ENCODE results near the gene PHEX.

The PHEX gene

DNA sequence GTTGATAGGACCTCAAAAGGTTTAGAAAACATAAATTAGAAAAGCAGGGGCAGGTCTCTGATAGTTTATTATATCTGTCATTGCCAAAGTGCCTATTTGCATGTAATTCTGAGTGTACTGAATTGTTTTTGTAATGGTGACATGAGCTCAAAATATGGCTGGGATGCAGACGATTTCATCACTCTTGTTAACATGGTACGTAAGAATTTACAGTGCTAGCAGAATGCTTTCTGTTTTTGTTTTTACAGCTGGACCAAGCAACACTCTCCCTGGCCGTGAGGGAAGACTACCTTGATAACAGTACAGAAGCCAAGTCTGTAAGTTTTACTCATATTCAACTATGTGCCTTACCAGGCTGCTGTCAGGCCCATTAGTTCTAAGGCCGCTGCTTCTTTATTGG, 58.1 kb downstream of the PHEX start:
- H2AK5ac ChIP-seq (ENCODE audit: low read length), result no peak overlapping the region
- peak; percentile 61 to 89 for DNase-seq
- no peaks in the 10 kb centered on the region for H3K36me3 ChIP-seq (ENCODE audit: control insufficient read depth in 1 of 2, insufficient read depth in 2 of 2, low read length in 2 of 2)
- no peak overlapping the region for H3K4ac ChIP-seq (ENCODE audit: low read depth, low read length)
- no peak overlapping the region for H2BK120ac ChIP-seq (ENCODE audit: insufficient read depth, low read length, poor library complexity)
- WGBS (ENCODE audit: extremely low coverage, insufficient coverage, insufficient read length), result no CpG with 5 or more reads among the region's 4 CpGs
- no peak overlapping the region for H2AFZ ChIP-seq (ENCODE audit: insufficient read depth, low read length, poor library complexity)
- H3K27me3 ChIP-seq (ENCODE audit: insufficient read depth, low read length), result no peaks in the 10 kb centered on the region
- no peak overlapping the region for H3K9ac ChIP-seq (ENCODE audit: low read length)
- H2BK5ac ChIP-seq (ENCODE audit: low read depth, low read length, poor library complexity), result no peak overlapping the region
- H3K27ac ChIP-seq (ENCODE audit: low read depth, low read length), result no peak overlapping the region
- peaks cover 3% of the 10 kb centered on the region for H3K79me1 ChIP-seq (ENCODE audit: low read length)
- no peaks in the 10 kb centered on the region for H3K79me2 ChIP-seq (ENCODE audit: control insufficient read depth, insufficient read depth, low read length, poor library complexity)
- no peaks in the 10 kb centered on the region for H3K9me3 ChIP-seq (ENCODE audit: insufficient read depth, low read depth, low read length)
- no peak overlapping the region for H3K4me3 ChIP-seq (ENCODE audit: low read depth, low read length)
- H4K8ac ChIP-seq (ENCODE audit: low read depth, low read length), result no peak overlapping the region
- H3K4me1 ChIP-seq (ENCODE audit: control insufficient read depth in 1 of 2, insufficient read depth in 2 of 2, low read length in 2 of 2), result peaks cover 0 to 3% of the 10 kb centered on the region in 2 experiments
- H3K4me2 ChIP-seq (ENCODE audit: low read length), result no peak overlapping the region
- no peak overlapping the region for H3K18ac ChIP-seq (ENCODE audit: low read length)
- H3K23ac ChIP-seq (ENCODE audit: low read length), result no peak overlapping the region
- H4K12ac ChIP-seq (ENCODE audit: low read depth, low read length), result no peak overlapping the region
- no peak overlapping the region for H2BK12ac ChIP-seq (ENCODE audit: low read length)
- H3K14ac ChIP-seq (ENCODE audit: low read length), result no peak overlapping the region
- no peak overlapping the region for H4K91ac ChIP-seq (ENCODE audit: low read depth, low read length)

DNA sequence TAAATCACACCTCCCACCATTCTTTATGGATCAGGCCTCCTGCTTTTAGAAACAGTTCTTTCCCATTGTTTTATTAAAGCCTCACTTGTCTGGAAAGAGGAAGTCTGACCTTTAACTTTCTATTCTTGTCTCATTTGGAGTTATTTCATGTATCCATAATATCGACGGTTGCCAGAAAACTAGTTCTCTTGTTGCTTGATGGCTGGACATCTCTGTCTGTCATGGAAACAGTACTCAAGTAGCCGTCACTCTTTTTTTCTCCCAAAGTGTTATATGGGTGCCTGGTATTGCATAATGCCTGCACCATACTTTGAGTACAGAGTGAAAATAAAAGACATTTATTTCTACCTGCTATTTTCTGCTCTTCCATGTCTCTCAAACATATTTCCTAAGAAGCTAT, 61.4 kb downstream of the PHEX start:
- Histone ChIP-seq H2BK120ac (ENCODE audit: insufficient read depth, low read length, poor library complexity) (no peak overlapping the region), H3K23ac (ENCODE audit: low read length) (no peak overlapping the region), H3K4me2 (ENCODE audit: low read length) (no peak overlapping the region), H3K4ac (ENCODE audit: low read depth, low read length) (no peak overlapping the region), H2AK5ac (ENCODE audit: low read length) (no peak overlapping the region), H3K4me1 (ENCODE audit: control insufficient read depth in 1 of 2, insufficient read depth in 2 of 2, low read length in 2 of 2) (peaks cover 7 to 8% of the 10 kb centered on the region in 2 experiments), H3K79me1 (ENCODE audit: low read length) (peaks cover 6% of the 10 kb centered on the region), H3K79me2 (ENCODE audit: control insufficient read depth, insufficient read depth, low read length, poor library complexity) (no peaks in the 10 kb centered on the region), H4K8ac (ENCODE audit: low read depth, low read length) (no peak overlapping the region), H3K27ac (ENCODE audit: low read depth, low read length) (no peak overlapping the region), H3K27me3 (ENCODE audit: insufficient read depth, low read length) (no peaks in the 10 kb centered on the region), H2BK12ac (ENCODE audit: low read length) (no peak overlapping the region), H3K4me3 (ENCODE audit: low read depth, low read length) (no peak overlapping the region), H3K9me3 (ENCODE audit: insufficient read depth, low read depth, low read length) (no peaks in the 10 kb centered on the region), H3K14ac (ENCODE audit: low read length) (no peak overlapping the region), H3K18ac (ENCODE audit: low read length) (no peak overlapping the region), H3K9ac (ENCODE audit: low read length) (no peak overlapping the region), H4K12ac (ENCODE audit: low read depth, low read length) (no peak overlapping the region), H2AFZ (ENCODE audit: insufficient read depth, low read length, poor library complexity) (no peak overlapping the region), H4K91ac (ENCODE audit: low read depth, low read length) (no peak overlapping the region), H3K36me3 (ENCODE audit: control insufficient read depth in 1 of 2, insufficient read depth in 2 of 2, low read length in 2 of 2) (no peaks in the 10 kb centered on the region), H2BK5ac (ENCODE audit: low read depth, low read length, poor library complexity) (no peak overlapping the region)
- no peak for DNase-seq
- WGBS (ENCODE audit: extremely low coverage, insufficient coverage, insufficient read length), result no CpG with 5 or more reads among the region's 3 CpGs

DNA sequence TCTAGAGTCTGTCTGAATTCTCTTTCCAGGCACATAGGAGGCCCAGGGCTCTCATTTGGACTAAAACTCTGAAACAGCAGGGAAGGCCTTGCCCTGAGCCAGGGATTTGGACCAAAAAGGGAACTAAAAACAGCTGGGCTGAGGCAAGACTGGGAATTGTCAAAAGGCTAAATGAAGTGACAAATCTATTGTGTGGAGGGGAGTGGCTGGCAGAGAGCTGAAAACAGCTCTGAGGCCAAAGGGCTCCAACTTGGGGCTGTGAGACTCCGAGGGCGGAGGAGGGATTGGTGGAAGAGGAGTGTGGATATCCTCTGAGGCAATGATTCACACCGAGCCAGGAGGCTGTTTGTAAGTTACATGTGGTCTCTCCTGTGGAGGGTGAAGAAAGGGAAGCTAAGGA, 63.2 kb downstream of the PHEX start:
- H3K4me3 ChIP-seq (ENCODE audit: low read depth, low read length), result no peak overlapping the region
- peak overlapping the region; percentile 40 for H2BK12ac ChIP-seq (ENCODE audit: low read length)
- peak overlapping the region; percentile 77 for H3K27ac ChIP-seq (ENCODE audit: low read depth, low read length)
- H3K36me3 ChIP-seq (ENCODE audit: control insufficient read depth in 1 of 2, insufficient read depth in 2 of 2, low read length in 2 of 2), result no peaks in the 10 kb centered on the region
- H4K12ac ChIP-seq (ENCODE audit: low read depth, low read length), result no peak overlapping the region
- H3K4ac ChIP-seq (ENCODE audit: low read depth, low read length), result no peak overlapping the region
- no peaks in the 10 kb centered on the region for H3K9me3 ChIP-seq (ENCODE audit: insufficient read depth, low read depth, low read length)
- no peak for DNase-seq
- H3K9ac ChIP-seq (ENCODE audit: low read length), result no peak overlapping the region
- H3K79me1 ChIP-seq (ENCODE audit: low read length), result peaks cover 6% of the 10 kb centered on the region
- peak overlapping the region; percentile 44 for H3K14ac ChIP-seq (ENCODE audit: low read length)
- peak overlapping the region; percentile 40 for H2BK5ac ChIP-seq (ENCODE audit: low read depth, low read length, poor library complexity)
- no peak overlapping the region for H2AFZ ChIP-seq (ENCODE audit: insufficient read depth, low read length, poor library complexity)
- no peak overlapping the region for H3K4me2 ChIP-seq (ENCODE audit: low read length)
- no peak overlapping the region for H2AK5ac ChIP-seq (ENCODE audit: low read length)
- H3K18ac ChIP-seq (ENCODE audit: low read length), result no peak overlapping the region
- H3K23ac ChIP-seq (ENCODE audit: low read length), result no peak overlapping the region
- WGBS (ENCODE audit: extremely low coverage, insufficient coverage, insufficient read length), result no CpG with 5 or more reads among the region's 3 CpGs
- no peak overlapping the region for H4K8ac ChIP-seq (ENCODE audit: low read depth, low read length)
- H4K91ac ChIP-seq (ENCODE audit: low read depth, low read length), result peak overlapping the region; percentile 37
- H3K79me2 ChIP-seq (ENCODE audit: control insufficient read depth, insufficient read depth, low read length, poor library complexity), result no peaks in the 10 kb centered on the region
- H3K27me3 ChIP-seq (ENCODE audit: insufficient read depth, low read length), result no peaks in the 10 kb centered on the region
- peaks cover 7 to 8% of the 10 kb centered on the region in 2 experiments for H3K4me1 ChIP-seq (ENCODE audit: control insufficient read depth in 1 of 2, insufficient read depth in 2 of 2, low read length in 2 of 2)
- peak overlapping the region; percentile 60 for H2BK120ac ChIP-seq (ENCODE audit: insufficient read depth, low read length, poor library complexity)

DNA sequence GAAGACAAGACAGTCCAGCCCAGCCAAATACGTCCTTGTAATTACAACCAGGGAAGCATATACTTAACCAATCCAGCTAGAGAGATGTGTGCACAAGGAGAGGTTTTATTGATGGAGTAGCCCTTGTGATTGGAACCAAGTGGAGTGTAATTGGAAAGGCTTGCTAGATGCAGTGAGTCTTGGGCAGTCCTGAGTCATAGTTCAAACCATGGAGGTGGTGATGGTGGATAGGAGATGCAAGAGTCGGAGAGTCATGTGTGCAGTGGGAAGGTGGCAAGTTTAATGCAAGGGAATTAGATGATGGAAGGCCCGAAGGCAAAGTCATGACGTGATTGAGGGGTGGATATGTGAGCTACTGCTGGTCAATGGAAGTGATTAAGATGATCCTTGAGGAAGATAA, 63.7 kb downstream of the PHEX start:
- Histone ChIP-seq H4K8ac (ENCODE audit: low read depth, low read length) (peak overlapping the region; percentile 13), H2AFZ (ENCODE audit: insufficient read depth, low read length, poor library complexity) (no peak overlapping the region), H3K79me1 (ENCODE audit: low read length) (peaks cover 6% of the 10 kb centered on the region), H3K14ac (ENCODE audit: low read length) (no peak overlapping the region), H3K4me1 (ENCODE audit: control insufficient read depth in 1 of 2, insufficient read depth in 2 of 2, low read length in 2 of 2) (peaks cover 7 to 8% of the 10 kb centered on the region in 2 experiments), H4K12ac (ENCODE audit: low read depth, low read length) (no peak overlapping the region), H2BK120ac (ENCODE audit: insufficient read depth, low read length, poor library complexity) (peak overlapping the region; percentile 41), H3K9me3 (ENCODE audit: insufficient read depth, low read depth, low read length) (no peaks in the 10 kb centered on the region), H4K91ac (ENCODE audit: low read depth, low read length) (peak overlapping the region; percentile 53), H3K36me3 (ENCODE audit: control insufficient read depth in 1 of 2, insufficient read depth in 2 of 2, low read length in 2 of 2) (no peaks in the 10 kb centered on the region), H3K27ac (ENCODE audit: low read depth, low read length) (peak overlapping the region; percentile 77), H3K23ac (ENCODE audit: low read length) (no peak overlapping the region), H2BK12ac (ENCODE audit: low read length) (peak overlapping the region; percentile 77), H3K4me2 (ENCODE audit: low read length) (no peak overlapping the region), H3K4ac (ENCODE audit: low read depth, low read length) (no peak overlapping the region), H3K4me3 (ENCODE audit: low read depth, low read length) (no peak overlapping the region), H3K18ac (ENCODE audit: low read length) (no peak overlapping the region), H2AK5ac (ENCODE audit: low read length) (no peak overlapping the region), H3K27me3 (ENCODE audit: insufficient read depth, low read length) (no peaks in the 10 kb centered on the region), H3K9ac (ENCODE audit: low read length) (no peak overlapping the region), H3K79me2 (ENCODE audit: control insufficient read depth, insufficient read depth, low read length, poor library complexity) (no peaks in the 10 kb centered on the region), H2BK5ac (ENCODE audit: low read depth, low read length, poor library complexity) (peak overlapping the region; percentile 16)
- DNase-seq, result no peak
- no CpG with 5 or more reads among the region's 4 CpGs for WGBS (ENCODE audit: extremely low coverage, insufficient coverage, insufficient read length)

Measured in trophoblast cell (in vitro differentiated cells and primary cell).